GM19023 (cell line): ENCODE measurements around the gene TET2.

ENCODE experiments used
- ATAC-seq: cut with Tn5 transposase; IDR thresholded peaks from one replicate; pipeline ENCODE4 v1.9.1; 2021; ENCODE audit warnings: mild to moderate bottlenecking, moderate library complexity; ENCODE audit not compliant: unreplicated experiment

TET2 gene

GRCh38 chr4:105230287-105230686, 83.6 kb downstream of the TET2 start:
- no peak for ATAC-seq

DNA sequence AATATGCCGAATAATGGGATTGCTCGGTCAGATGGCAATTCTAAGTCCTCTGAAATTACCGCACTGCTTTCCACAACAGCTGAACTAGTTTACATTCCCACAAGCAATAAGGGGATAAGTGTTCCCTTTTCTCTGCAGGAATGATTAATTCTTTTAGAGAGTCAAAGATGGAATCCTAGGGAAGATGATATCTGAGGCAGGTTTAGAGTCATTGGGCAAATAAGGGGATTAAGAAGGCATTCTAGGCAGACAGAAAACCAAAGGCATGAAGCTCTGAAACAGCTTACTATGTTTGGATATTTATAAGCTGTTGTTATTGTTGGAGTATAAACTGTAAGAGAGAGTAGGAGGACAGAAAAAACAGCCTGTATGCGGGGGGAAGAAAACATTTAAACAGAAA, 85.7 kb downstream of the TET2 start:
- ATAC-seq = no peak

DNA sequence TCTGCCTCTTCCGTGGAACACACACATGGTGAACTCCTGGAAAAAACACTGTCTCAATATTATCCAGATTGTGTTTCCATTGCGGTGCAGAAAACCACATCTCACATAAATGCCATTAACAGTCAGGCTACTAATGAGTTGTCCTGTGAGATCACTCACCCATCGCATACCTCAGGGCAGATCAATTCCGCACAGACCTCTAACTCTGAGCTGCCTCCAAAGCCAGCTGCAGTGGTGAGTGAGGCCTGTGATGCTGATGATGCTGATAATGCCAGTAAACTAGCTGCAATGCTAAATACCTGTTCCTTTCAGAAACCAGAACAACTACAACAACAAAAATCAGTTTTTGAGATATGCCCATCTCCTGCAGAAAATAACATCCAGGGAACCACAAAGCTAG, 87.9 kb downstream of the TET2 start:
- no peak for ATAC-seq

- ATAC-seq = peak; percentile 89
Measured at GRCh38 chr4:105236202-105236915, 89.7 kb downstream of the TET2 start.

GRCh38 chr4:105236916-105237311, 90.2 kb downstream of the TET2 start:
- peak; percentile 32 for ATAC-seq

DNA sequence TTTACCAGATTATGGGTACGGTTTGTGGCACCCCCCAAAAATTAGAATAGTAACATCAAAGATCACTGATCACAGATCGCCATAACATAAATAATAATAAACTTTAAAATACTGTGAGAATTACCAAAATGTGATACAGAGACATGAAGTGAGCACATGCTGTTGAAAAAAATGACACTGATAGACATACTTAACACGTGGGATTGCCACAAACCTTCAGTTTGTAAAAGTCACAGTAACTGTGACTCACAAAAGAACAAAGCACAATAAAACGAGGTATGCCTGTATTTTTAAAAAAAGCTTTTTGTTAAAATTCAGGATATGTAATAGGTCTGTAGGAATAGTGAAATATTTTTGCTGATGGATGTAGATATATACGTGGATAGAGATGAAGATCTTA, 93.4 kb downstream of the TET2 start:
- no peak for ATAC-seq

GRCh38 chr4:105241451-105241850, 94.8 kb downstream of the TET2 start:
- ATAC-seq = no peak

GRCh38 chr4:105243446-105243845, 96.8 kb downstream of the TET2 start:
- no peak for ATAC-seq

DNA sequence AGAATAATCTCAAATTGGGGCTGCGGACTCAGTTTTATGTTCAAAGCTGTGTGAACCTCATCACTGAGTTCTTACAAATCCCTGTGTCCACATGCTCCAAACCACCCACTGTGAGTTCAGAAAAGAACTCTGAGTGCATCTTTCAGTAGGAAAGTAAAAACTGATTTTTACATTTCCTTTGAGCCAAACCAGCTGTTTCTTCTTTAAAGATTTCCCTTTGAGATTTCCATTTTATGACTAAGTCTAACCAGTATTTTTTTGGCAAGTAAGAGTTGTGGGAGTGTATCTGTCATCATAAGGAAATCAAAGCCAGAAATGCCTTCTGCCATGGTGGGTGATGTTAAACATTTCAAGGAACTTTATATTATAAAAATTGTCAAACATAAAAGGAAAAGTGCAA, 100.0 kb downstream of the TET2 start:
- no peak for ATAC-seq

- no peak for ATAC-seq
Measured at GRCh38 chr4:105248613-105249012, 101.9 kb downstream of the TET2 start.

DNA sequence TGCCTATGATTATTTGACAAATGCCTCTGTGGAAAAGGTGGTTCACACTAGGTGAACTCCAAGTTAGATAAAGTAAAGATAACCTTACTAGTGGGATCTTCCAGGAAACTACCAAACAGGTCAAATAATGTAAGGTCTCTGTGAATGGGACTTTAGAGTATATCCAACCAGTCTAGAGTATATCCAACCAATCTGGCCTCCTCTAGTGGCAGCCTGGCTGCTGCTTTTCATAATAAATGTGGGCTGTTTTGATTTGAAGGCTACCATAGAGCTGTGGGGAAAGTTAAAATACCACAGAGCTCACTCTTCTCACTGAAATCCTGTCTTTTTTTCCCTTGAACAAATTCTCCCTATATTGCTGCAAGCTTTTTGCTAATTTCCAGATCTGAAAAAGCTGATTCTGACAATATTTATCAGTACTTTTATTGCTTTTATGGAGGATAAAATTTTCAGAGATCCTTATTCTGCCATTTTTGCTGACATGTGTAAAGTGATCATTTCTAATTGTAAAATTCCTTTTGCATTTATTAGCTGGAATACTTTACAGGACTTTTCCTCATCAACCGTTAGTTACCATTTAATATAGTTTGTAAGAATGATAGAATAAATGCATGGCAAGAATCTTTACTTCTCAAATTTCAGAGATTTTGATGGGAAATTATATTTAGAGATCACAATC, 111.3 kb downstream of the TET2 start:
- ATAC-seq = no peak

DNA sequence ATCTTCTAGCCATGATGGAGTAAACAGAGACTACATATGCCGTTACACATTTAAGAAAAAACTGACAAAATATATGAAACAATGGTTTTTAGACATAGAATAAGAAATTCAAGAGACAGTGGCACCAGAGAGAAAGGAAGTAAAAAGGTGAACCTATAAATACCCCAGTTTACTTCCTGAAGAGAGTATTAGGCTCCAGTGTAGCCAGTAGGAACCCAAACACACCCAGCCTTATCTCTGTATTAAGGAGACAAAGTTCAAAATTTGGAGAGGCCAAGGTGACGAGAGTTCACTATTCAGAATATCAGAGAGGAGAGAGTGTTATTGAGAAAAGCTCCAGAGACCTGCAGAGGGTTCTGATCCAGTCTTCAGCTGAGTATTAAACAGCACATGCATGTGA, 119.0 kb downstream of the TET2 start:
- ATAC-seq = no peak

- no peak for ATAC-seq
Measured at GRCh38 chr4:105267280-105267679, 120.6 kb downstream of the TET2 start.

- no peak for ATAC-seq
Measured at GRCh38 chr4:105272002-105272401, 125.3 kb downstream of the TET2 start.

DNA sequence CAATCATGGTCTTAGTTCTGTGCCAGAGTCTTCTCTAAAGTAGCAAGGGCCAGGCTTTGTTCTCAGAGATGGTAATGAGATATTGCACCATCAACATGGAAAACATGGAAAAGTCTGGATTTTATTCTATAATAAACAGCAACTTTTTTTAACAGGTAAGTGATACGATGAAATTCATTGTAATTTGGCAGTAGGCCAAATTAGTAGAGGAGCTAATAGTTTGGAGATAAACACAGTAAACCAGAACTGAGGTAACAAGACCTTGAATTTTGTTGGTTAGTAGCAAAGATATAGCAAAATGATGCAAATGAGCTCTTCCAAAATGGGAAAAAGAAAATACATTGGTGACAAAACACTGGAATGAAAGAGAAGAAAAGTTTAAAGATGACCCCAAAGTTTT, 126.6 kb downstream of the TET2 start:
- ATAC-seq = no peak

GRCh38 chr4:105274090-105274489, 127.4 kb downstream of the TET2 start:
- no peak for ATAC-seq

GRCh38 chr4:105274504-105274903, 127.8 kb downstream of the TET2 start:
- ATAC-seq = no peak

- no peak for ATAC-seq
Measured at GRCh38 chr4:105276361-105277104, 129.9 kb downstream of the TET2 start.

GRCh38 chr4:105277702-105278101, 131.0 kb downstream of the TET2 start:
- no peak for ATAC-seq

DNA sequence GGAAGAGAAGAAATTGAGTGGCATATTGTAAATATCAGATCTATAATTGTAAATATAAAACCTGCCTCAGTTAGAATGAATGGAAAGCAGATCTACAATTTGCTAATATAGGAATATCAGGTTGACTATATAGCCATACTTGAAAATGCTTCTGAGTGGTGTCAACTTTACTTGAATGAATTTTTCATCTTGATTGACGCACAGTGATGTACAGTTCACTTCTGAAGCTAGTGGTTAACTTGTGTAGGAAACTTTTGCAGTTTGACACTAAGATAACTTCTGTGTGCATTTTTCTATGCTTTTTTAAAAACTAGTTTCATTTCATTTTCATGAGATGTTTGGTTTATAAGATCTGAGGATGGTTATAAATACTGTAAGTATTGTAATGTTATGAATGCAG, 132.6 kb downstream of the TET2 start:
- ATAC-seq = no peak

GRCh38 chr4:105280338-105281123, 133.9 kb downstream of the TET2 start:
- ATAC-seq = no peak
